Measurements from ENCODE around the gene AKR1D1.

AKR1D1 gene

DNA sequence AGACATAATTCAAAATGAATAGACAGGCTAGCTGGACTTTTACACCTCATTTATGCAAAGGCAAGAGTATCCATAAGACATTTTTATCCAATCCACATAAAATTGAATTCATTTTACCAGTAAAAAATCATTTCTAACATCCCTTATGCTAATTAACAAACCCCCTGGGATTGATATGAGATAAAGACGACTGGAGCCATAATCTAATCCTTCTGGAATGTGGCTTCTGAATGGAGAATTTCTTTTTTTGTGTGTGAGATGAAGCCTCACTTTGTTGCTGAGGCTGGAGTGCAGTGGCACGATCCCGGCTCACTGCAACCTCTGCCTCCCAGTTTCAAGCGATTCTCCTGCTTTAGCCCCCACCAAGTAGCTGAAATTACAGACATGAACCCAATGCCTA is 90.4 kb downstream of the AKR1D1 start:
- DNase-seq (ENCODE audit: low read depth), result no peak

- DNase-seq (ENCODE audit: low read depth), result no peak
These were observed 91.0 kb downstream of the AKR1D1 start for GRCh38 chr7:138167222-138167621.

GRCh38 chr7:138167869-138168296 is 91.6 kb downstream of the AKR1D1 start:
- no peak for DNase-seq (ENCODE audit: low read depth)
